ENCODE data around the gene RPIA.
A peak's percentile ranks its signal among the peaks of the same experiment; 100 is the strongest.
"Not testable (repeated sequence)": the region's sequence is repeated elsewhere in the genome, so short reads cannot be mapped to it uniquely, and the experiment has no call there.

RPIA gene

GRCh38 chr2:88736437-88736836, 45.0 kb downstream of the RPIA start:
- no peak for DNase-seq

- DNase-seq = no peak
Observed at GRCh38 chr2:88737385-88737784, 45.9 kb downstream of the RPIA start.

- no peak for DNase-seq
Observed at GRCh38 chr2:88738271-88738670, 46.8 kb downstream of the RPIA start.

GRCh38 chr2:88739985-88740600, 48.6 kb downstream of the RPIA start:
- DNase-seq = peak; percentile 77

GRCh38 chr2:88746929-88747490, 55.5 kb downstream of the RPIA start:
- DNase-seq = no peak

- DNase-seq = no peak
Observed at GRCh38 chr2:88747990-88748389, 56.5 kb downstream of the RPIA start.

GRCh38 chr2:88751768-88752167, 60.3 kb downstream of the RPIA start:
- DNase-seq = no peak

- DNase-seq = no peak
Observed at GRCh38 chr2:88753833-88754584, 62.5 kb downstream of the RPIA start.

GRCh38 chr2:88754585-88755320, 63.3 kb downstream of the RPIA start:
- no peak for DNase-seq

- DNase-seq = no peak
Observed at GRCh38 chr2:88755836-88756235, 64.4 kb downstream of the RPIA start.

GRCh38 chr2:88757025-88757424, 65.6 kb downstream of the RPIA start:
- DNase-seq = no peak

GRCh38 chr2:88758702-88759101, 67.2 kb downstream of the RPIA start:
- DNase-seq = not testable (repeated sequence)

- no peak for DNase-seq
Observed at GRCh38 chr2:88760819-88761598, 69.5 kb downstream of the RPIA start.

GRCh38 chr2:88764141-88764849, 72.8 kb downstream of the RPIA start:
- DNase-seq = no peak

- no peak for DNase-seq
Observed at GRCh38 chr2:88764850-88765153, 73.3 kb downstream of the RPIA start.

- DNase-seq = peak; percentile 49
Observed at GRCh38 chr2:88765154-88765888, 73.8 kb downstream of the RPIA start.

GRCh38 chr2:88765889-88766481, 74.5 kb downstream of the RPIA start:
- not testable (repeated sequence) for DNase-seq

- DNase-seq = no peak
Observed at GRCh38 chr2:88770016-88770415, 78.5 kb downstream of the RPIA start.

- not testable (repeated sequence) for DNase-seq
Observed at GRCh38 chr2:88773233-88774028, 82.0 kb downstream of the RPIA start.

- DNase-seq = not testable (repeated sequence)
Observed at GRCh38 chr2:88789213-88789612, 97.7 kb downstream of the RPIA start.
